Measurements from ENCODE around the gene NDUFS4.
"Not testable (repeated sequence)": the region's sequence is repeated elsewhere in the genome, so short reads cannot be mapped to it uniquely, and the experiment has no call there.

Gene NDUFS4

DNA sequence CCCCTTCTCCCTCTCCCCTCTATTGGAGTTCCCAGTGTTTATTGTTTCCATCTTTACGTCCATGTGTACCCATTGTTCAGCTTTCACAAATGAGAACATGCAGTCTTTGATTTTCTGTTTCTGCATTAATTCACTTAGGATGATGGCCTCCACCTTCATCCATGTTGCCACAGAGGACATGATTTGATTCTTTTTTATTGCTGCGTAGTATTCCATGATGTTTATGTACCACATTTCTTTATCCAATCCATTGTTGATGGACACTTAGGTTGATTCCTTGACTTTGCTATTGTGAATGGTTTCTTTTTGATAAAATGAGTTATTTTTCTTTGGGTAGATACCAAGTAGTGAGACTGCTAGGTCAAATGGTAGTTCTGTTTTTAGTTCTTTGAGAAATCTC, 88.9 kb downstream of the NDUFS4 start:
- H3K36me3 Mint-ChIP-seq (ENCODE audit: low read depth): peaks cover 20% of the 10 kb centered on the region
- H3K4me3 Mint-ChIP-seq: no peak overlapping the region
- no peak overlapping the region for H3K27ac Mint-ChIP-seq
- peaks cover 7% of the 10 kb centered on the region for H3K9me3 Mint-ChIP-seq
- no peaks in the 10 kb centered on the region for H3K27me3 Mint-ChIP-seq (ENCODE audit: low read depth)
- no peaks in the 10 kb centered on the region for H3K4me1 Mint-ChIP-seq (ENCODE audit: low read depth)

DNA sequence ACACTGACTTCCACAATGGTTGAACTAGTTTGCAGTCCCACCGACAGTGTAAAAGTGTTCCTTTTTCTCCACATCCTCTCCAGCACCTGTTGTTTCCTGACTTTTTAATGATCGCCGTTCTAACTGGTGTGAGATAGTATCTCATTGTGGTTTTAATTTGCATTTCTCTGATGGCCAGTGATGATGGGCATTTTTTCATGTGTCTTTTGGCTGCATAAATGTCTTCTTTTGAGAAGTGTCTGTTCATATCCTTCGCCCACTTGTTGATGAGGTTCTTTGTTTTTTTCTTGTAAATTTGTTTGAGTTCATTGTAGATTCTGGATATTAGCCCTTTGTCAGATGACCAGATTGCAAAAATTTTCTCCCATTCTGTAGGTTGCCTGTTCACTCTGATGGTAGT, 100.1 kb downstream of the NDUFS4 start:
- peaks cover 29% of the 10 kb centered on the region for H3K36me3 Mint-ChIP-seq (ENCODE audit: low read depth)
- H3K4me3 Mint-ChIP-seq: not testable (repeated sequence)

DNA sequence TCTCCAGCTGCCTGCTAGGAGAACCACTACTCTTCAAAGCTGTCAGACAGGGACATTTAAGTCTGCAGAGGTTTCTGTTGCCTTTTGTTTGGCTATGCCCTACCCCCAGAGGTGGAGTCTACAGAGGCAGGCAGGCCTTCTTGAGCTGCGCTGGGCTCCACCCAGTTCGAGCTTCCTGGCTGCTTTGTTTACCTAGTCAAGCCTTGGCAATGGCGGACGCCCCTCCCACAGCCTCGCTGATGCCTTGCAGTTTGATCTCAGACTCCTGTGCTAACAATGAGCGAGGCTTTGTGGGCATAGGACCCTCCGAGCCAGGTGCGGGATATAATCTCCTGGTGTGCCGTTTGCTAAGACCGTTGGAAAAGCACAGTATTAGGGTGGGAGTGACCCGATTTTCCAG, 104.9 kb downstream of the NDUFS4 start:
- not testable (repeated sequence) for H3K4me3 Mint-ChIP-seq; H3K27ac Mint-ChIP-seq; H3K4me1 Mint-ChIP-seq (ENCODE audit: low read depth); H3K27me3 Mint-ChIP-seq (ENCODE audit: low read depth)
- peaks cover 17% of the 10 kb centered on the region for H3K9me3 Mint-ChIP-seq
- H3K36me3 Mint-ChIP-seq (ENCODE audit: low read depth): peaks cover 25% of the 10 kb centered on the region

More for the DNA sequence above, 100.1 kb downstream of the NDUFS4 start:
- H3K9me3 Mint-ChIP-seq: peaks cover 10% of the 10 kb centered on the region
- not testable (repeated sequence) for H3K27ac Mint-ChIP-seq; H3K4me1 Mint-ChIP-seq (ENCODE audit: low read depth); H3K27me3 Mint-ChIP-seq (ENCODE audit: low read depth)

DNA sequence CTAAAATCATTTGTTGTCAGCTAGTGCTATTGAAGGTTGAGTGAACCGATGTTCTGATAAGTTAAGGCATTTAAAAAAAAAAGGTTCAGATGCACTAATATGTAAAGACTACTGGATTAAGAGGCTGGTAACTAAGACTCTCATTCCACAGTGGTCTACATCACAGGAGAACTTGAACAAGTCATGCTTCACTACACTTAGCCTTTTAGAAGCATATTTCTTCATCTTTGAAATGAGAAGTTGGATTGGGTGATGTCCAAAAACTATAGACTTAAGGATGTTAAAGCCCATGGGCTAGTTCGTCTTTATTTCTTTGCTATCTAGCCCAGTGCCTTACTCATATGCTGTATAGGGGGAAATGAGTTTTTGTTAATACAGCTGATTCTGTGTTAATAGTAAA, 107.2 kb downstream of the NDUFS4 start:
- no peaks in the 10 kb centered on the region for H3K27me3 Mint-ChIP-seq (ENCODE audit: low read depth)
- no peak overlapping the region for H3K27ac Mint-ChIP-seq
- peaks cover 12% of the 10 kb centered on the region for H3K9me3 Mint-ChIP-seq
- H3K4me3 Mint-ChIP-seq: no peak overlapping the region
- peaks cover 18% of the 10 kb centered on the region for H3K36me3 Mint-ChIP-seq (ENCODE audit: low read depth)
- no peaks in the 10 kb centered on the region for H3K4me1 Mint-ChIP-seq (ENCODE audit: low read depth)

DNA sequence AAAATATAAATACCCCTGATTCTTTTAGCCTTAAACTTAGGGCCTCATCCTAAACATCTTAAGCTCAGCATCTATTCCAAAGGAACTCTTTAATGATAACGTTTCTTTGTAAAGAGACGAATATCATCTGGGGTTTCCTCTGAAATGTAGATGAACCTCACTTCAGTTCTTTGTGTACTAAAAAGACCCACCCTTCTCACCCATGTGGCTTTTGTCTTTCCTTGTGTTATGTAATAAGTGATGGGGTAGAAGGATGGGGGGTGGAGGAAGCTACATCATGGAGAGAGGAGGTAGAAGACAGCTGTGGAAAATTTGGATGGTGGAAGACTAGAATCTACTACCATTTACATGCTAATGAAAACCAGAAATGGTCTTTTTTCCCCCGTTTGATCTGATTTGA, 111.0 kb downstream of the NDUFS4 start:
- H3K4me3 Mint-ChIP-seq: no peak overlapping the region
- no peak overlapping the region for H3K27ac Mint-ChIP-seq
- peaks cover 8% of the 10 kb centered on the region for H3K36me3 Mint-ChIP-seq (ENCODE audit: low read depth)
- peaks cover 4% of the 10 kb centered on the region for H3K9me3 Mint-ChIP-seq
- H3K4me1 Mint-ChIP-seq (ENCODE audit: low read depth): no peaks in the 10 kb centered on the region
- H3K27me3 Mint-ChIP-seq (ENCODE audit: low read depth): no peaks in the 10 kb centered on the region

GRCh38 chr5:53674121-53674520, 113.7 kb downstream of the NDUFS4 start:
- Mint-ChIP-seq H3K27me3 (ENCODE audit: low read depth) (no peaks in the 10 kb centered on the region), H3K4me1 (ENCODE audit: low read depth) (no peaks in the 10 kb centered on the region), H3K36me3 (ENCODE audit: low read depth) (peaks cover 9% of the 10 kb centered on the region), H3K4me3 (no peak overlapping the region), H3K9me3 (peaks cover 8% of the 10 kb centered on the region), H3K27ac (no peak overlapping the region)

- Mint-ChIP-seq H3K4me1 (ENCODE audit: low read depth) (no peaks in the 10 kb centered on the region), H3K9me3 (peaks cover 11% of the 10 kb centered on the region), H3K27ac (no peak overlapping the region), H3K27me3 (ENCODE audit: low read depth) (no peaks in the 10 kb centered on the region), H3K36me3 (ENCODE audit: low read depth) (peaks cover 9% of the 10 kb centered on the region), H3K4me3 (no peak overlapping the region)
These were observed 117.2 kb downstream of the NDUFS4 start for GRCh38 chr5:53677632-53678031.

DNA sequence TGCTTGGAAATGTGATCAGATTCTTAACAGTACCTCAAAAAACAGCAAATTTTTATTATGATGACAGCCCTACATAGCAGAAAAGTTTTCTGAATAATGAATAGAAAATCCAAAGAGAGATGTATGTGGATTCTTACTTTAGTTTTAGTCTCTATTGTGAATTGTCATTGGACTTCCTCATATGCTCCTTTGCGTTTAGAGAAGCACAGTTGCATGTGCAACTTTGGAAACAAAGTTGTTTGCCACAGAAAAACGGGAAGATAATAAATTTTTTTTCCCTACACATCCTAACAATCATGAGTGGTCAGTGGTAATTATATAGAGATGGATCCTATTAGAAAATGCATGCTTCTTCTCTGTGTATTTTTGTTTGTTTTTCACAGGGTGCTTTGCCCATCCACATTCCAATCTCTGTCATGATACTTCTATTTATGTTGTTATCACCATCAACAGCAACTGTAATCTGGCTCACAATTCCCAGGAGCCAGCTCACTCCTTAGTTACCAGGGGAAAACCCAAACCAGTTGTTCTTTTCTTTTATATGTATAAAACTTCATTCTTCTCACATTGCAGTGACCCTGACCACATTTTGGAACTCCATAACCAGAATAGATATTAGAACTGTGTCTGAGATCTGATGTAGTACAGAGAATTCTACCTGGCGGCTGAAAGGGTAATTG, 118.7 kb downstream of the NDUFS4 start:
- no peaks in the 10 kb centered on the region for H3K27me3 Mint-ChIP-seq (ENCODE audit: low read depth)
- H3K9me3 Mint-ChIP-seq: peaks cover 11% of the 10 kb centered on the region
- no peak overlapping the region for H3K27ac Mint-ChIP-seq
- H3K4me3 Mint-ChIP-seq: no peak overlapping the region
- peaks cover 11% of the 10 kb centered on the region for H3K36me3 Mint-ChIP-seq (ENCODE audit: low read depth)
- H3K4me1 Mint-ChIP-seq (ENCODE audit: low read depth): no peaks in the 10 kb centered on the region

DNA sequence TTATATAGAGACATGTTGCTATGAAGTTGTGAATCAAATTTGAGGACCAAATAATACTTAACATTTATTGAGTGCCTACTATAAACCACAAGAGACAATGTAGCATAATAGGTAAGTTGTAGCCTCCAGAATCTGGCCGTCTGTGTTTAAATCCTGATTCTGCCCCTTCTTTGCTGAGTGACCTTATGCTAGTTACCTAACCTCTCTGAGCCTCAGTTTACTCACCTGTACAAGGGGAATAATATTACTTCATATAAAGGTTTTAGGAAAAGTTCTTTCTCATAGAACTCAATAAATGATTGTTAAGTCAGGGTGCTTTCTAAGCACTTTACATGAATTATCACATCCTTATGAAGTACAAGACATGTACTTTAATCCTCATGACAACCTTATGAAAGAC, 120.6 kb downstream of the NDUFS4 start:
- peaks cover 11% of the 10 kb centered on the region for H3K36me3 Mint-ChIP-seq (ENCODE audit: low read depth)
- peaks cover 10% of the 10 kb centered on the region for H3K9me3 Mint-ChIP-seq
- no peak overlapping the region for H3K27ac Mint-ChIP-seq

DNA sequence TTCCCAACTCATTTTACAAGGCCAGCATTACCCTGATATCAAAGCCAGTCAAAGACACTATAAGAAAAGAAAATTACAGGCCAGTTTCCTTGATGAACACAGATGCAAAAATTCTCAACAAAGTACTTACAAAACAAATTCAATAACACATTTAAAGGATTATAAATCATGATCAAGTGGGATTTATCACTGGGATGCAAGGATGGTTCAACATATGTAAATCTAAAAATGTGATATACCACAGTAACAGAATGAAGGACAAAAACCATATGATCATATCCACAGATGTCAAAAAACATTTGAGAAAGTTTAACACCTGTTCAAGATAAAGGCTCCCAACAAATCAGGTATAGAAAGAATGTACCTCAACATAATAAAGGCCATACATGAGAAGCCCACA, 130.6 kb downstream of the NDUFS4 start:
- Mint-ChIP-seq H3K4me3 (no peak overlapping the region), H3K27me3 (ENCODE audit: low read depth) (no peaks in the 10 kb centered on the region), H3K9me3 (peaks cover 31% of the 10 kb centered on the region), H3K27ac (no peak overlapping the region), H3K4me1 (ENCODE audit: low read depth) (no peaks in the 10 kb centered on the region), H3K36me3 (ENCODE audit: low read depth) (peaks cover 5% of the 10 kb centered on the region)

More for the DNA sequence above, 120.6 kb downstream of the NDUFS4 start:
- no peaks in the 10 kb centered on the region for H3K4me1 Mint-ChIP-seq (ENCODE audit: low read depth)
- no peak overlapping the region for H3K4me3 Mint-ChIP-seq
- H3K27me3 Mint-ChIP-seq (ENCODE audit: low read depth): no peaks in the 10 kb centered on the region

DNA sequence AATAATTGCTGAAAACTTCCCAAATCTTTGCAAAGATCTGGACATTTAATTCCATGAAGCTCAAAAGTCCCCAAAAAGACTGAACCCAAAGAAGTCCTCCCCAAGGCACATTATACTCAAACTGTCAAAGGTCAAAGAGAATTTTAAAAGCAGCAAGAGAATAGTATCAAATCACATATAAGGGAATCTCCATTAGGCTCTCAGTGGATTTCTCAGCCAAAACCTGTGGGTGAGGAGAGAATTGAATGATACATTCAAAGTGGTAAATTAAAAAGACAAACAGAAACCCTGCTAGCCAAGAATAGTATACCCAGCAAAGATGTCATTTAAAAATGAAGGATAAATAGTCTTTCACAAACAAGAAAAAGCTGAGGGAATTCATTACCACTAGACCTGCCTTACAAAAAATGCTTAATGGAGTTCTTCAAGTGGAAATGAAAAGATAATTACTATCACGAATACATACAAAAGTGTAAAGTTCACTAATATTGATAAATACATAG, 134.1 kb downstream of the NDUFS4 start:
- no peaks in the 10 kb centered on the region for H3K36me3 Mint-ChIP-seq (ENCODE audit: low read depth)

DNA sequence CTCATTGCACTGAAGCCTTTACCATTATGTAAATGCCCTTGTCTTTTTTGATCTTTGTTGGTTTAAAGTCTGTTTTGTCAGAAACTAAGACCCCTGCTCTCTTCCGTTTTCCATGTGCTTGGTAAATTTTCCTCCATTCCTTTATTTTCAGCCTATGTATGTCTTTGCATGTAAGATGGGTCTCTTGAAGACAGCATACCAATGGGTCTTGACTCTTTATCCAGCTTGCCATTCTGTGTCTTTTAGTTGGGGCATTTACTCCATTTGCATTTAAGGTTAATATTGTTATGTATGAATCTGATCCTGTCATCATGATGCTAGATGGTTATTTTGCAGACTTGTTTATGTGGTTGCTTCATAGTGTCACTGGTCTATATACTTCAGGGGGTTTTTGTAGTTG, 150.0 kb downstream of the NDUFS4 start:
- H3K4me3 Mint-ChIP-seq; H3K36me3 Mint-ChIP-seq (ENCODE audit: low read depth); H3K27me3 Mint-ChIP-seq (ENCODE audit: low read depth); H3K27ac Mint-ChIP-seq; H3K4me1 Mint-ChIP-seq (ENCODE audit: low read depth): not testable (repeated sequence)
- H3K9me3 Mint-ChIP-seq: peaks cover 45% of the 10 kb centered on the region

More for the DNA sequence above, 134.1 kb downstream of the NDUFS4 start:
- no peaks in the 10 kb centered on the region for H3K4me1 Mint-ChIP-seq (ENCODE audit: low read depth)
- H3K9me3 Mint-ChIP-seq: peaks cover 22% of the 10 kb centered on the region
- no peaks in the 10 kb centered on the region for H3K27me3 Mint-ChIP-seq (ENCODE audit: low read depth)
- H3K4me3 Mint-ChIP-seq: no peak overlapping the region
- no peak overlapping the region for H3K27ac Mint-ChIP-seq

DNA sequence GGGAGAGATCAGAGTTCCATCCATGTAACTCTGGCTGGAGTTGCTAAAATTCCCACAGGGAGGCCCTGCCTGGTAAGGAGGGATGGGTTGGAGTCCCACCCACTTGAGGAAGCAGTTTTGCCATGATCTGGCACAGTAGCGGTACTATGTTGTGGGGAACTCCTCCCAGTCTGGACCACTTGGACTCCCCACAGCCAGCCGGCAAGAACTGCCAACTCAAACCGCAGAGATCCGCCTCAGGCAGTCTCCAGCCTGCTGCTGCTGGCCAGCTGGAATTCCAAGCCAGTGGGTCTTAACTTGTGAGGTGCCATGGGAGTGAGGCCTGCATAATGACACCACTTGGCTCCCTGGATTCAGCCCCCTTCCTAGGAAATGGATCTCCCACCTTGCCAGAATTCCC, 151.9 kb downstream of the NDUFS4 start:
- Mint-ChIP-seq H3K4me3 (no peak overlapping the region), H3K27me3 (ENCODE audit: low read depth) (no peaks in the 10 kb centered on the region), H3K4me1 (ENCODE audit: low read depth) (no peaks in the 10 kb centered on the region), H3K27ac (no peak overlapping the region), H3K9me3 (peaks cover 41% of the 10 kb centered on the region), H3K36me3 (ENCODE audit: low read depth) (no peaks in the 10 kb centered on the region)

GRCh38 chr5:53713978-53714666, 153.7 kb downstream of the NDUFS4 start:
- no peaks in the 10 kb centered on the region for H3K36me3 Mint-ChIP-seq (ENCODE audit: low read depth)
- H3K4me1 Mint-ChIP-seq (ENCODE audit: low read depth): no peaks in the 10 kb centered on the region
- H3K9me3 Mint-ChIP-seq: peaks cover 36% of the 10 kb centered on the region
- H3K4me3 Mint-ChIP-seq: no peak overlapping the region
- no peaks in the 10 kb centered on the region for H3K27me3 Mint-ChIP-seq (ENCODE audit: low read depth)
- no peak overlapping the region for H3K27ac Mint-ChIP-seq

DNA sequence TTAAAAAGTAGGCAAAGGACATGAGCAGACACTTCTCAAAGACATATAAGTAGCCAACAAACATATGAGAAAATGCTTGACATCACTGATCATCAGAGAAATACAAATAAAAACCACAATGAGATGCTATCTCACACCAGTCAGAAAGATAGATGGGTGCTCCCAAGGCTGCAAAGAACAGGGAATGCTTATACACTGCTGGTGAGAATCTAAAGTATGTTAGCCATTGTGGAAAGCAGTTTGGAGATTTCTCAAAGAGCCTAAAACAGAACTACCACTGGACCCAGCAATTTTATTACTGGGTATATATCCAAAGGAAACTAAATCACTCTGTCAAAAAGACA, 154.2 kb downstream of the NDUFS4 start:
- Mint-ChIP-seq H3K4me1 (ENCODE audit: low read depth) (no peaks in the 10 kb centered on the region), H3K4me3 (no peak overlapping the region), H3K9me3 (peaks cover 33% of the 10 kb centered on the region), H3K27me3 (ENCODE audit: low read depth) (no peaks in the 10 kb centered on the region), H3K27ac (no peak overlapping the region), H3K36me3 (ENCODE audit: low read depth) (no peaks in the 10 kb centered on the region)

Measured in T-helper 1 cell treated with Interleukin-12 subunit alpha and Interleukin-12 subunit beta and Interleukin-4 antibody, amounts not matched to agents 30 μg/mL and 1 μg/mL, for 36 hours (primary cell).